ENCODE measurements around the gene DUSP8. TPM values are rescaled to one million over a fixed set of nuclear protein-coding genes. Genes with fewer than 3 reads are reported as not detected.

The DUSP8 gene
- total RNA-seq, 1 donor from 2014 or later = 14.8 TPM

DNA sequence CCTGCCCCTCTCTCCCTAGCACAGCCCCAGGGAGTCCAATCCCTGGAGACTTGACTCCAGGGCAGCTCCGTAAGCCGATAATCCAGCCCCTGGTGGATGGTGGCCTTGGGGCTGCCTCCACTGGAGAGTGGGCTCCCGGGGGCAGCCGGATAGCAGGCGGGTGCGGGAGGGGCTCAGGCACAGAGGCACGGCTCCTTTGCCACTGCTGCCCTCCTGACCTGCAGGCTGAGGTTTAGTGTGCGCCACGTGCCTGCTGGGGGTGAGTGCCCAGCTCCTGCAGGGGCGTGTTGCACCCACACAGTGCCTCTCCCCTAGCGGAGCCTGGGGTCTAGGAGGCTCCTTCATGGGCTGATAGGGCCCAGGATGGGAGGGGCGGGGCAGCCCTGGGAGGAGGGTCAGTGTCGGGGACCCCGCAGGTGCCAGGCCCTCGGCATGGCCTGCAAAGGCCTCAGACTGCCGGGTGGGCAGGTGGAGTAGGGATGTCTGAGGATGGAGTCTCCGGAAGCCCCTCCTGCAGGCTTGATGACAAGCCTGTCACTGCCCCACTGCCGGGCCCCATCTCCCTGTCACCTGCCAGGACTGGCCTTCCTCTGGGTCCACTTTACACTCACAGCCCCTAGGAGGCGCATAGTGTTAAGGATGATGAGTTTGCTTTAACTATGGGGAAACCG is 5.6 kb downstream of the DUSP8 start:
- DNase-seq (ENCODE audit: low spot score) = no peak

DNA sequence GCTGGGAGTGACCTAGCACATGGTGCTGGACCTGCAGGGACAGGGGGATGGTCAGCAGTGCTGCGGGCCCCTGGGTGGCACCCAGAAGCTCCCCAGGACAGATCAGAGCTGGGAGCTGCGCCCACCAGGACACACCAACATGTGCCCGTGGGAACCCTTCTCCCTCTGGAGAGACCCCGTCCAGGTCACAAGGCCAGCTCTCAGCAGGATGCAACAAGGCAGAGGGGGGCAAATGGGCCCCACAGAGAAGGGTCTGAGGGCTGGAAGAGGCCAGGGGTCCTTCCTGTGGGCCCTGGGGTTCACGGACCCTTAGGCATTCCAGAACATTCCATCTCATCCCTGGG is 6.2 kb downstream of the DUSP8 start:
- DNase-seq (ENCODE audit: low spot score) = no peak

DNA sequence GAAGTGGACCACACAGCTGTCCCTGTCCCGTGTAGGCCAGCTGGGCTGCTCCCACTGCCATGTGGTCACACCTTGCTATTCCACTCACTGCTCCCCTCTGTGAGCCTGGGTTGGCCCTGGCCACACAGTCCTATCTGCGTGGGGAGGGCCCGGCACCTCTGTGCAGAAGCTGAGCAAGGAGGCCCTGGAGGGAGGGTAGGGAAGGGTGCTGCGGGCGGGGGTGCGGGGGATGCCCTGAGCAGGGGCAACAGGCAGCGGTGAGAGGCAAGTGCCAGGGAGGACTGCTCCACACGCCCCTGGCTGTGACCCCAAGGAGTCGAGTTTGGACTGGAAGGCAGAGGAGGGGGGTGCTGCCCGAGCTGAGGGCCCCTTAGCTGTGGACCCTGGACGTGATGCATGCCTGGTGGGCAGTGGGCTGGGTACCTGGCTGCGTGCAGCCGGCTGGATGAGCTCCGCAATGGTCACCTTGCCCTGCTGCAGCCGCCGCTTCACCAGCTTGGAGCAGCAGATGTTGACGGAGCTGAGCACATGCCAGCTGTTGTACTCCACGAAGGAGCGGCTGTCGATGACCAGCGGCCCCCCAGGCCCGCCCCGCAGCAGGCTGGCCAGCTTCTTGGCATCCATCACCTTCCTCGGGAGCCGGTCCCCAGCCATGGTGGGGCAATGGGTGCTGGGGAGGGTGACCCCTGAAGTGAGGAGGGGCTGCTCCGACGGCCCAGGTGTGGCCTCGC is 6.7 kb downstream of the DUSP8 start:
- DNase-seq (ENCODE audit: low spot score) = no peak

DNA sequence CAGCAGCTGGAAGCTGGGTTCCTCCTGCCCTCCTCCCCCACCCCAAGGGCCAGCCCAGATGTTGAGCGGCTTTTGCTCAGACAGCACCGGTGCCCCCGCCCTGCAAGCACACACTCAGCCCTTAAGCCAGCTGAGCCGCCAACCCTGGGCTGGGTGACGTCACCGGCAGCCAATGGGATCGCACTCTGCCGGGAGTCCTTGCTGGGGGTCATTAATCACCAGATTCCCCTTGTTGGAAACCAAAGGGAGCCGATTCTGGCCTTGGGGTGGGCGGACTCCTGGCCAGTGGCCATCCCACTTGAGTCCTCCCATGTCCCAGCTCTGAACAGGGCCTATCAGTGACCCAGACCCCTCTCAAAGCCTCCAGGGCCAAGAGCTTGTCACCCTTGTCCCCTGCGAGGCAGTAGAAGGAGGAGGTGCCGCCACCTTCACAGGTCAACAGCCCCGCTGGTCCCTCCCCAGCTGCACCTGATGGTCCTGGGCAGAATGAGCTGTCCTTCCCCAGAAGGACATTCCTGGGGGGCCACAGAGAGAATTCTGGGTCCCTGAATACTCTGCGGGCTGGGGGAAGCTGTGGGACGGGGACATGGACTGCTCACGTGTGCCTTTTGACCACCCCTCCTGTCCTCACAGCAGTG is 7.4 kb downstream of the DUSP8 start:
- DNase-seq (ENCODE audit: low spot score) = no peak

DNA sequence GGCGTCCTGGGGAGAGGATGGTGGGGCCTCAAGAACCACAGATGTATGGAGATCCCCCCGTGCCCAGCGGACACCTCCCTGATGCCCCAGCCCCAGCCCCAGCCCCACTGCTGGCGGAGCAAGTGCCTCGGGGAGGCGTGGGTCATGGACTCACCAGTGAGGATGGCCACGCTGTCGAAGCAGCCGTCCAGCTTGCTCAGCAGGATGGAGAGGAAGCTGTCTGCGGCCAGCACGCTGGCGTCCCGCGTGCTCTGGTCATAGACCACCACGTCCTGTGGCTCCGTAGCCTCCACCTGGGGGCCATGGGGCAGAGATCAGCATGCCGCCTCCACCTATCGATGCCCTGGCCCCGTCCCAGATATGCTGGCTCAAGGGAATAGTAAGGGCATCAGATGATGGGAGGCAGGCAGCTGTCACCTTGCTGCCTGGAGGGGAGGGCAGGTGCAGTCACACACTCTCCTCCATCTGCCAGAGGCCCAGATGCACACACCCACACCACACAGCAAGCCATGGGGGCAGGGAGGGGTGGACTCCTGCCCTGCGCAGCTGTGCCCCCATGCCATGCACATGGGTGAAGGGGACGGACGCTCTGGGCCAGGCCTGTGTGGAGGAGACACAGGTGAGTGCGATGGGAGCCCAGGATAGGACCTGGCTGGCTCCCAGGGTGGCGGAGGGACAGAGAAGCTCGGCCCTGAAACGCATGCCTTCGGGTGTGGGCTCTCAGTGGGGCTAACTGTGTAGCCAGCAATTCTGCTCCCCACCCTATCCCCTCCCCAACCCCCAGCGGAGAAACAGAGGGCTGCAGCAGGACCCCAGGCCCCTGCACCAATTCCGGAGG is 8.2 kb downstream of the DUSP8 start:
- DNase-seq (ENCODE audit: low spot score) = no peak

DNA sequence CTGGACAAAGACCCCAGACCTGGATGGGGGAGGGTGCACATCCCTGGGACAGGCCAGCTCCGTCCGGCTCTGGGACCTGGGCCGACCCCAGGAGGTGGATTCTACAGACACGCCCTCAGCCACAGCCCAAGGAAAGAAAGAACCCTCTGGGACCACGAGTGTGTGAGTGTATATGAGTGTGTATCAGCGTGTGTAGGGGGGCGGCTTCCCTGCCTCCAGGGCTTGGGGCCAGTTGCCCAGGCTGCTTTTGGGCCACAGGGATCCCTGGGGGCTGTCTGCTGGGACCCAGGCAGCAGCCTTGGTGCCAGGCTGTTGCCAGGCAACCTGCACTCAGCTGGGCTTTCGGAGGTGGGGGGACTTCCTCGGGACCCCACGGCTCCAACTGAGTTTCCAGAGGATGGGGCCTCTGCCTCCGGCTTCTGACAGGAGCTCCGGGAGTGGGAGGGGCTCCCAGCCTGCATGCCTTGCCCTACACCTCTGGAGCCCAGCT is 8.9 kb downstream of the DUSP8 start:
- DNase-seq (ENCODE audit: low spot score) = no peak

DNA sequence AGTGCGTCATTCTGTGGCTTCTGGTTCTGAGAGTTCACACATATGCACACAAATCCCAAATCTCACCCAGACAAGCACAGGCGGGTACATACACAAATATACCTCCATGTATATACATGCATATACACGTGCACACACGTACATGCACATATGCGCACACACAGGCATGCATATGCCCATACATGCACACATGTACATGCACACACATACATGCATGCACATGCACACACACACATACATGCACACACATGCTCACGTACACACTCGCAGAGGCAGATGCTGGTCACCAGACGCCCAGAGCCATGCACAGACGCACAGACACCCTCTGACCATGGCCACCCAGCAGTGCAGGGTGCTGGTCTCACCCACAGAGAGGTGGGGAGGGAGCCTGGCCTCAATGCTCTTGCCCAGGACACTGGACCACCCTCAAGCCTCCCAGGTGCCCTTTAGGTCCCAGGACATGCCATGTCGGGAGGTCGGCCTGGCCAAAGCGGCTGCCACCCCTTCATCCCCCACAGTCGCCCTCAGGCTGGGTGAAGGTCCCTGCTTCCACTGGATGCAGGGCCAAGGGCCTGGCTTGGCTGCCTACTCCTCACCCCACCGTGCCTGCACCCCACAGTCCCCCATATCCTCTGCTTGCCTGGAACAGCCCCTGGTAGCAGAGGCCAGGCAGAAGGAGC is 9.5 kb downstream of the DUSP8 start:
- DNase-seq (ENCODE audit: low spot score) = no peak

DNA sequence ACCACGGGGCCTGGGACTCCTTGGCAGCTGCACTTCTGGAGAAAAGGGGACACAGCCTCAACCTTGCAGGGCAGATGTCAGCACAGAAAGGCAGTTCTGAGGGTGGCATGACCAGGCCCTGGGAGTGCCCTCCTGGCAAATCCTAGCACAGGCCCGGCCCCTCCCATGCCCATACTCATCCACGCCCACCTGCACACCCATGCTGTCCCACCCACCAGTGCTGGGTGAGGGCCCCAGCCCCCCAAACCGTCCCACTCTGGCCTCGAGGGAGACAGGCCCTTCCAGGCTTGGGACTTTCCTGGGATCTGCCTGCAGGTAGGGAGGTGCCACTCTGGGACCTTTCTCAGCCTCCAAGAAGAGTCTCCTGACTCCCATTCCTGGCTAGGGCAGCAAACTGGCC is 10.1 kb downstream of the DUSP8 start:
- DNase-seq (ENCODE audit: low spot score) = no peak

DNA sequence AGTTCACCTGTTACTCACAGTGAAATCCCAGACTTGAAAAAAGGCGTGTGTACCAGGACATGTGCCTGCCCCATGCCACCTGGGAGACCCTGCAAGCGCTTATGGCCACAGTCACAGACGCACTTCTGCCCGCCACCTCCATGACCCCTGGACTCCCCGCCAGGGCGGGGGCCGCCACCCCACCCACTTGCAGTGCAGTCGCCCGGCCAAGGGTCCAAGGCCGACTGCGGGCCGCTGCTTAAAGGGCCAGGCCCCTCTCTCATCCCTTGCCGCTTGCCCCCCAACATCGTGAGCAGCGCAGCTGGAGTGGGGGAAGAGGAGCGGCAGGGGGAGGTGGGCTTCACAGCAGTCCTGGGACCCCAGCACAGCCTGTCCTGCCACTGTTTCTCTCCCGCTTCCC is 10.8 kb downstream of the DUSP8 start:
- no peak for DNase-seq (ENCODE audit: low spot score)

DNA sequence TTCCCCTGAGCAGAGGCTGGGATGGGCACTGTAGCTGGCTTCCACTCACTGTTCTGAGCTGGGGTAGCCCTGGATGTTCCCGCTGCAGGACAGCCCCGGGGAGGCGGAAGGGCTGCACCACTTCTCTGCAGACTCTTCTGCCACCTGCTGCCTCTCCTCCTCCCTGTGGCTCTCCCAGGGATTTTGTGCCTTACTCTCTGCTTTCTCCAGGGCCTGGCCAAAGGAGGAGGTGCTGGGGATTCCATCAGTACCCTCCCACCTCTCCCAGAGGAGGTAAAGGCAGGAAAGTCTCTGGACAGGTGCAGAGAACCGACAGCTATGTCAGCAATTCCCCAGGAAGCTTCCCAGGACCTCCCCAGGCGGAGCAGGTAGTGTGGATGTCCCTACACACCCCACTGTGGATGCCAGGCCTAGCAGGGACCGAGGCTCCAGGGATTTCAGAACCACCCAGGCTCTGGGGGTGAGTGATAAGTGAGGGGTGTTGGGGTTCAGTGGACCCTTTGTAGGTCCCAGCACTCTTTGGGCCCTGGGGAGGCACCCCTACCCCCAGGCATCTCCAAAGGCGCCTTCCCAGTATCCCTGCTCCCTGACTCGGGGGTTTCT is 11.3 kb downstream of the DUSP8 start:
- DNase-seq (ENCODE audit: low spot score) = no peak

DNA sequence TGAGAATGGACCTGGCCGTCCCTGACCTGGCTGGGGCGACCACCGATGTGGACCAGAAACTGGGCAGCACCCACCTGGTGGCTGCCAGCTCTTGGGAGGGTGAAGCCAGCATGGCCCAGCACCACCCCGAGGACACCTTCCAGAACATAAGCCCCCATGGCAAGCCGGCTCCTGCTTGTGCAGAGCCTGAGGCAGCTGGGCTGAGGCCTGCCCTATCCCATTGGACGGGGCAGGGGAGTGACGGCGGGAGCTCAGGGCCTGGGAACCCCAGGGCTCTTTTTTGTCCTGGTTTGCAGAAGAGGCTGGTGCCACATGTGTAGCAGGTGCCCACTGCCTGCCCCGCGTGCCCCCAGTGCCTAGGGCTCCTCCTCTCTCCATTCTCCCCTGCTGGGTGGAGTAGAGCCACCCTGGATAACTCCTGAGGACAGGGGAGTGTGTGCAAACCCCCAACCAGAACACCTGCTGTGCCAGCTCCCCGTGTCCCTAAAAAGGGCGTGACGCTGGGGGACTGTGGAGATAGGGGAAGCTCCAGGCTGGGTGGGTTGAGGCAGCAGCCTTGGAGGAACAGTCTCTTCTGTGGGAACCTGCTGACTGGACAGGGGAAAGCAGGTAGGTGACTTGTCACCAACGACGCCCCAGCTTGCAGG is 11.9 kb downstream of the DUSP8 start:
- DNase-seq (ENCODE audit: low spot score) = no peak

DNA sequence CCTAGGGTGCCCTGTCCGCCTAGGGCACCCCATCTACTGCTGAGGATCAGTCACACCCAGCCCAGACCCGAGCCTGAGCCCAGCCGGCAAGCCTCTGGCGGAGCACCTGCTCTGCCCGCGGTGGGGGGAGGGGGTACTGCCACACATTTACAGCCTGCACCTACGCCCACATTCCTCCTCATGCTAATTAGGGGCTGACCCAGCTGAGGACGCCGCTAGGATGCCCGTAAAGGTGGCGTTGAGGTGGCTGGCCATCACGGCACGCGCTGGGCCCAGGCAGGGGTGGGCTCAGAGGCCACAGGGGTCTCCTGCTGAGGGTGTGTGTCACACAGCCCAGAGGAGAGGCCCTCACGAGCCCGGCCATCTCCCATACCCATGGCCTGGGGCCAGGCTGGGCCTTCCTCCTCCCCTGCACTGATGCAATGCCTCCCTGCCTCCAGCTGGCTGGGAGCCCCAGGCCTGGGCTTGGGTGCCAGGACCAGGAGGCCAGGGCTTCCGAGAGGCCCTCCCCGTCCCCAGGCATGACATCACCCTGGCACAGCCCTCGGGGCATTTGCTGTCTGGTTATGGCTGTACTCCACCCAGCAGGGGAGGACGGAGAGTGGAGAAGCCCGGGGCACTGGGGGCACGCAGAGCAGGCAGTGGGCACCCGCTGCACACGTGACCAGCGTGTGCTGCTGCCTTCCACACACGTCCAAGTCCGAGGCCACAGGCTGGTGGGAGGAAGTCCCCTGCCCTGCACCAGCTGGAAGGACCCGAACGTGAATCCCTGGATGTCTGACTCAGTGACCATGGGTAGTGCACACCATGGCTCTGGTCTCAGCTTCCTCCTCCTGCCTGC is 12.7 kb downstream of the DUSP8 start:
- peak; percentile 96 for DNase-seq (ENCODE audit: low spot score)

DNA sequence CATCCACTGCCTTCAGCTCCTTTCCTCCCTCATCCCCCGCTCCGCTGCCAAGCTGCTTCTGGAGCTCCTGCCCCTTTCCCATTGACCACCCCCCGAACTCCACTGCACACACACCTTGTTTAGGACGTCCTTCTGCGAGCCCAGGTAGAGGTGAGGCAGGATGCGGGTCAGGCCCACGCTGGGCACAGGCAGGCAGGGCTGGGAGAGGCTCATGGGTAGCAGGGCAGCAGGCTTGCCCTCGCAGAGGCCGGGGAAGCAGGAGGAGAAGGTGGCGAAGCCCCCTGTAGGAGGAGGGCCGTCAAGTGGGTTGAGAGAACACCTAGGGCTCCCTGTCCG is 13.3 kb downstream of the DUSP8 start:
- DNase-seq (ENCODE audit: low spot score) = no peak

DNA sequence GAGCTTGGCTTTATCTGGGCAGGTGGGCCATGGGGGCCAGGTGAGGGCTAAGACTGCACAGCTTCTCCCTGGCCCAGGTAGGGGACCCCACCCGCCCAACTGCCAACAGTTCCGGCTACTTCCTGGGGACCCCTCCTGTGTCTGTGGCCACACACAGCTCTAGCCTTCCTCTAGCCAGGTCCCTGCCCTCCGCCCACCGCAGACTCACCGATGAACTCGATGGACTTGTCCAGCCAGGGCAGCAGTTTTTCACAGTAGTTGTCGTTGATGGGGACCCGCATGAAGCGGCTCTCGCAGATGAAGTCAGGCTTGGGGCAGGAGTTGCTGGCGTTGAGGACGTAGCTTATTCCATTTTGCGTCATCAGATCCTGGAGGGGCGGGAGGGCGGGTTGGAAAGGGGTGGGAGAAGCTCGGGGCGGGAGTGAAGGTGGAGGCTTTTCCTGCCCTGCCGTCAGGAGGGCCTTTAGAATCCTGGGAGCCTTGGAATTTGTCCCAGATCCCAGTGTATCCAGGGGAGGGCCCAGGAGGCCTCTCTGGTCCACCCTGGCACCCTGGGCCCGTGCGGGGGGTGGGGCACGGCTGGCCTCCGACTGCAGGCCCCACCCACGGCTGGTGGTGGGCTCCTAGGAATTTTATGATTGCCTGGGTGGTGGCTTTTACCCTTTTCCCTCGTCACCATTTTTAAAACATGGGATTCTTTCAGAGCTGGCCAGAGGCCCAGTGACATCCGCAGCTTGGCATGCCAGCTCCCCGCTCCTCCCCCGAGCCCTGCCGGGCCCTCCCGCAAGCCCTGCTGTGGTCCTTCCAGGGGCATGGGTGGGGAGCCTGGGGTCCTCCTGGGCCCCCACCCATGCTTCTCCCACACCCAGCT is 13.9 kb downstream of the DUSP8 start:
- no peak for DNase-seq (ENCODE audit: low spot score)

DNA sequence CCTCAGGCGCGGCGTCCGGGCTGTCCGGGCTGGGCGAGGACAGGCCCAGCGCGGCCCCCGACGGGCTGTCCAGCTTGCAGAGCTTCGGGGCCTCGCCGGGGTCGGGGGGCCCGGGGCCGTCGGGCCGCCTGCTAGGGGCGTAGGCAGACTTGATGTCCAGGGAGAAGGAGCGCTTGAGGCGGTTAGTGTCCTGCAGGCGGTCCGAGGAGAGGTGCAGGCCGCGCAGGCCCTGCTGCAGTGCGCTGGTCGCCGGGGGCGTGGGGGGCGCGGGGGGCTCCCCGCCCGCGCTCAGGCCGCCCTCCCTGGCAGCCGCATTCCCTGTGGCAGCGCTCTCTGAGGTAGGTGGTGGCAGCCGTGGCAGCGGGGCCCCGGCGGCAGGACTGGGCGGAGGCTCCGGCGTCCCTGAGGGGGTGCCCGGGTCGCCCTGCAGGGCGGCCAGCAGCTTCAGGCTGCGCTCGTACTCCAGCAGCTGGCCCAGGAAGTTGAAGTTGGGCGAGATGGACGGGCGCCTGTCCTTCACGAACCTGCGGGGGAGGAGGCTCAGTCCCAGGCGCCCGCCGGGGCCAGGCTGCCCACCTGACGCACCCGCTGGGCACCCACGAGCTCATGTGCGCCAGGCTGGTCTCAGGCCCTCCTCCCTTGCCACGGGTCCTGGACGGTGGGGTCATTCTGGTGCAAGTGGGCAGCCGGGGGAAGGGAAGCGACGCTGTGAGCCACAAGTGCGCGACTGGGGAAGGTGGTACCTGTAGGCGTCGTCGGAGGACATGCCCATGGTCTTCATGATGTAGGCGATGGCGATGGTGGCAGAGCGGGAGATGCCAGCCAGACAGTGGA is 14.8 kb downstream of the DUSP8 start:
- no peak for DNase-seq (ENCODE audit: low spot score)

DNA sequence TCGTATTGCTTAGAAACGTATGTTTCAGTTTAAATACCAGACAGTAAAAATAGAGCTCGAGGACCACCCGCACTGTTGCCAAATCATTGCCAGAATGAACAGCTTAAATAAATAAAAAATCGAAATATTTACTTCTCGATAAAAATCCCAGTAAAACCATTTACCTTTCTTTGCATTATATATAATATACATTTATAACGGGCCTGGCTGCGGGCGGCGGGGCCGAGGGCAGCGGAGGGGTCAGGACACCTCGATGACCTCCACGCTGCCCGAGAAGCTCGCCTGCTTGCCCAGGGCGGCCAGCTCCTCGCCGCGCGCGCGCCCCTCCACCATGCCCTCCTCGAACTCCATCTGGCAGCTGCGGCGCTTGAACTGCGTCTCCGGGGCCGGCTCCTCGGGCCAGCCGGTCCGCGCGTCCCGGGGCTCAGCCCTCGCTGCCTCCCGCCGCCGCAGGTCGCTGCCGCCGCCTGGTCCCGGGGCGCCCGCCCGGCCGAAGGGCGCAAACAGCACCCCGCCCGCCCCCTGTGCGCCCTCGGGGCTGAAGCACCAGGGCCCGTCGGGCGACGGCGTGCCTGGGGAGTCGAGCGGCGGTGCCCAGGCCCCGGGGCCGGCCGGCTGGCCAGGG is 15.7 kb downstream of the DUSP8 start:
- no peak for DNase-seq (ENCODE audit: low spot score)

DNA sequence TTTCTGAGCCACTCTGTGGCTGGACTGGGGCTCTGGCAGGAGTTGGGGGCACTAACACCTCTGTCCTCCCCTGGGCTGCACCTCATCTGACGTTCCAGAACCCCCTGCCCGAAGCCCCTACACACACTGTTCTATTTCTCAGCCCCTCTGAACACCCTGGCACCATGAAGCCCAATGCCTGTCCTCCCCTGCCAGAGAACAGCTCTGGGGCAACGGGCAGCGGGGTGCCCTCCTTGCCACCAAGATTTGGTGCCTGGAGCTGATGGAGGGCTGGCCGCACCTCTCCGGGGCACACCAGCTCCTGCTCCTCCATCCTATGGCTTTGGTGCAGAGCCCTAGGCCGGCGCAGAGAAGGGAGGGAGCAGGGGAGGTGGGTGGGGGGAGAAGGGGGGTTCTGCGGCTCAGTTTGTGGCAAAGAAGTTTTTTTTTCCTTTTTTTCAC is 16.3 kb downstream of the DUSP8 start:
- no peak for DNase-seq (ENCODE audit: low spot score)
